WTC11 (cell line): ENCODE measurements around the gene EBLN2.

ENCODE experiments used
- CBFB ChIP-seq: sonication (generic); formaldehyde crosslinking; IDR thresholded peaks from 2 replicates; pipeline ENCODE4 v1.8.1; 2022; ENCODE audit warnings: mild to moderate bottlenecking, low read depth, missing genetic modification reagents
- CREB1 ChIP-seq: sonication (generic); formaldehyde crosslinking; IDR thresholded peaks from 2 replicates; pipeline ENCODE4 v1.8.0; 2023; ENCODE audit warnings: mild to moderate bottlenecking, missing genetic modification reagents
- JUN ChIP-seq: sonication (generic); formaldehyde crosslinking; IDR thresholded peaks from 2 replicates; pipeline ENCODE4 v1.8.0; 2023; ENCODE audit warnings: mild to moderate bottlenecking, missing genetic modification reagents
- RORB ChIP-seq: fragments of 250-450 bp; sonication (Bioruptor Pico); IDR thresholded peaks from 2 replicates; pipeline ENCODE4 v1.9.0; 2021; ENCODE audit warnings: mild to moderate bottlenecking
- SMAD3 ChIP-seq: sonication (generic); formaldehyde crosslinking; IDR thresholded peaks from 2 replicates; pipeline ENCODE4 v1.8.0; 2022; ENCODE audit warnings: missing genetic modification reagents, mild to moderate bottlenecking, borderline replicate concordance
- ZNF396 ChIP-seq: fragments of 250-450 bp; sonication (Bioruptor Pico); IDR thresholded peaks from 2 replicates; pipeline ENCODE4 v1.8.0; 2021; ENCODE audit warnings: mild to moderate bottlenecking, moderate library complexity, borderline replicate concordance
- TF ChIP-seq, protein P1 (sequence below): fragments of 200-600 bp; IDR thresholded peaks from 2 replicates; pipeline ENCODE4 v1.8.0; 2022; ENCODE audit warnings: antibody characterized with exemption
- TF ChIP-seq, protein P2 (sequence below): sonication (generic); formaldehyde crosslinking; IDR thresholded peaks from 2 replicates; pipeline ENCODE4 v1.8.0; 2023; ENCODE audit warnings: missing genetic modification reagents
- TF ChIP-seq, protein P3 (sequence below): sonication (generic); formaldehyde crosslinking; conservative IDR thresholded peaks from 2 replicates; pipeline ENCODE4 v1.8.1; 2022; ENCODE audit warnings: mild to moderate bottlenecking, missing genetic modification reagents
- TF ChIP-seq, protein P4 (sequence below): sonication (generic); formaldehyde crosslinking; IDR thresholded peaks from 2 replicates; pipeline ENCODE4 v1.8.1; 2023; ENCODE audit warnings: mild to moderate bottlenecking, missing genetic modification reagents, moderate library complexity
- TF ChIP-seq, protein P5 (sequence below): sonication (generic); formaldehyde crosslinking; IDR thresholded peaks from 2 replicates; pipeline ENCODE4 v1.8.0; 2022; ENCODE audit warnings: mild to moderate bottlenecking, missing genetic modification reagents

DNA sequence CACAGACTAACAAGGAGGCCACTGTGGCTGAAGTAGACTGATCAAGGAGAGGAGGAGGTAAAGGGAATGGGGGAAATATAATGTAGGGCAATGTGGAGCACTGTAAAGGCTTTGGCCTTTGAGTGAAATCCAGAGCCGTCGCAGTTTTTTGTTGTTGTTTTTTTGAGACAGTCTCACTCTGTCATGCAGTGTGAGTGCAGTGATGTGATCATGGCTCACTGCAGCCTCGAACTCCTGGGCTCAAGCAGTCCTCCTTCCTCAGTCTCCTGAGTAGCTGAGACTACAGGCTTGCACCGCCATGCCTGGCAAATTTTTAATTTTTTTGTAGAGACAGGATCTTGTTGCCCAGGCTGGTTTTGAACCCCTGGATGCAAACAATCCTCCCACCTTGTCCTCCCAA is 32.7 kb upstream of the EBLN2 start:
- TF ChIP-seq ZNF396 (CRISPR knock-in tag) = no peak
- TF ChIP-seq, protein P1, sequence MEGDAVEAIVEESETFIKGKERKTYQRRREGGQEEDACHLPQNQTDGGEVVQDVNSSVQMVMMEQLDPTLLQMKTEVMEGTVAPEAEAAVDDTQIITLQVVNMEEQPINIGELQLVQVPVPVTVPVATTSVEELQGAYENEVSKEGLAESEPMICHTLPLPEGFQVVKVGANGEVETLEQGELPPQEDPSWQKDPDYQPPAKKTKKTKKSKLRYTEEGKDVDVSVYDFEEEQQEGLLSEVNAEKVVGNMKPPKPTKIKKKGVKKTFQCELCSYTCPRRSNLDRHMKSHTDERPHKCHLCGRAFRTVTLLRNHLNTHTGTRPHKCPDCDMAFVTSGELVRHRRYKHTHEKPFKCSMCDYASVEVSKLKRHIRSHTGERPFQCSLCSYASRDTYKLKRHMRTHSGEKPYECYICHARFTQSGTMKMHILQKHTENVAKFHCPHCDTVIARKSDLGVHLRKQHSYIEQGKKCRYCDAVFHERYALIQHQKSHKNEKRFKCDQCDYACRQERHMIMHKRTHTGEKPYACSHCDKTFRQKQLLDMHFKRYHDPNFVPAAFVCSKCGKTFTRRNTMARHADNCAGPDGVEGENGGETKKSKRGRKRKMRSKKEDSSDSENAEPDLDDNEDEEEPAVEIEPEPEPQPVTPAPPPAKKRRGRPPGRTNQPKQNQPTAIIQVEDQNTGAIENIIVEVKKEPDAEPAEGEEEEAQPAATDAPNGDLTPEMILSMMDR = no peak
- TF ChIP-seq, protein P2, sequence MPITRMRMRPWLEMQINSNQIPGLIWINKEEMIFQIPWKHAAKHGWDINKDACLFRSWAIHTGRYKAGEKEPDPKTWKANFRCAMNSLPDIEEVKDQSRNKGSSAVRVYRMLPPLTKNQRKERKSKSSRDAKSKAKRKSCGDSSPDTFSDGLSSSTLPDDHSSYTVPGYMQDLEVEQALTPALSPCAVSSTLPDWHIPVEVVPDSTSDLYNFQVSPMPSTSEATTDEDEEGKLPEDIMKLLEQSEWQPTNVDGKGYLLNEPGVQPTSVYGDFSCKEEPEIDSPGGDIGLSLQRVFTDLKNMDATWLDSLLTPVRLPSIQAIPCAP (CRISPR knock-in tag) = no peak
- TF ChIP-seq SMAD3 (CRISPR knock-in tag) = no peak
- no peak for TF ChIP-seq CBFB (CRISPR knock-in tag)
- TF ChIP-seq, protein P3, sequence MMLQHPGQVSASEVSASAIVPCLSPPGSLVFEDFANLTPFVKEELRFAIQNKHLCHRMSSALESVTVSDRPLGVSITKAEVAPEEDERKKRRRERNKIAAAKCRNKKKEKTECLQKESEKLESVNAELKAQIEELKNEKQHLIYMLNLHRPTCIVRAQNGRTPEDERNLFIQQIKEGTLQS = no peak
- TF ChIP-seq CREB1 (CRISPR knock-in tag) = no peak
- no peak for TF ChIP-seq RORB (CRISPR knock-in tag)
- TF ChIP-seq JUN (CRISPR knock-in tag) = no peak
- TF ChIP-seq, protein P4, sequence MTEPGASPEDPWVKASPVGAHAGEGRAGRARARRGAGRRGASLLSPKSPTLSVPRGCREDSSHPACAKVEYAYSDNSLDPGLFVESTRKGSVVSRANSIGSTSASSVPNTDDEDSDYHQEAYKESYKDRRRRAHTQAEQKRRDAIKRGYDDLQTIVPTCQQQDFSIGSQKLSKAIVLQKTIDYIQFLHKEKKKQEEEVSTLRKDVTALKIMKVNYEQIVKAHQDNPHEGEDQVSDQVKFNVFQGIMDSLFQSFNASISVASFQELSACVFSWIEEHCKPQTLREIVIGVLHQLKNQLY (CRISPR knock-in tag) = no peak
- TF ChIP-seq, protein P5, sequence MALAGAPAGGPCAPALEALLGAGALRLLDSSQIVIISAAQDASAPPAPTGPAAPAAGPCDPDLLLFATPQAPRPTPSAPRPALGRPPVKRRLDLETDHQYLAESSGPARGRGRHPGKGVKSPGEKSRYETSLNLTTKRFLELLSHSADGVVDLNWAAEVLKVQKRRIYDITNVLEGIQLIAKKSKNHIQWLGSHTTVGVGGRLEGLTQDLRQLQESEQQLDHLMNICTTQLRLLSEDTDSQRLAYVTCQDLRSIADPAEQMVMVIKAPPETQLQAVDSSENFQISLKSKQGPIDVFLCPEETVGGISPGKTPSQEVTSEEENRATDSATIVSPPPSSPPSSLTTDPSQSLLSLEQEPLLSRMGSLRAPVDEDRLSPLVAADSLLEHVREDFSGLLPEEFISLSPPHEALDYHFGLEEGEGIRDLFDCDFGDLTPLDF = no peak
